ENCODE measurements around the gene MACC1. TPM values are rescaled to one million over a fixed set of nuclear protein-coding genes. Genes with fewer than 3 reads are reported as not detected.

MACC1 gene
- total and polyA plus RNA-seq, 4 donors = 0.02 to 1.0 (median 0.50) TPM

DNA sequence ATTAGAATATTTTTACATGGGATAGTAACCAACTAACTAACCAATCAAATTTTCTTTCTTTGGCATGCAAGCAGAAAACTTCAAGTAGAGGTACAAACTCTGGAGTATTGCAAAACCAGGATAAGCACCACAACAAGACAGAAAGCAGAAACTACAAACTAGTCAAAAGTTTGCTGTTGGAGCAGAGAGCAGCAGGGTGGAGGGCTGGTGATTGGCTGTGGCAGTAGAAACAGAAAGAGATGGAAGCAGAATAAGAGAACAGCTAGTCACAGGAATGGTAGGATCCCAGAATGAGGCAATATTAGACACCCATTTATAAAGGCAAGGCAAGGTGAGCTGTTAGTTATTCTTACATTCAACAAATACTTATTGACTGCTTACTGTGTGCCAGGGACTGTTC is 6.8 kb upstream of the MACC1 start (continued):
- TF ChIP-seq, protein P1, sequence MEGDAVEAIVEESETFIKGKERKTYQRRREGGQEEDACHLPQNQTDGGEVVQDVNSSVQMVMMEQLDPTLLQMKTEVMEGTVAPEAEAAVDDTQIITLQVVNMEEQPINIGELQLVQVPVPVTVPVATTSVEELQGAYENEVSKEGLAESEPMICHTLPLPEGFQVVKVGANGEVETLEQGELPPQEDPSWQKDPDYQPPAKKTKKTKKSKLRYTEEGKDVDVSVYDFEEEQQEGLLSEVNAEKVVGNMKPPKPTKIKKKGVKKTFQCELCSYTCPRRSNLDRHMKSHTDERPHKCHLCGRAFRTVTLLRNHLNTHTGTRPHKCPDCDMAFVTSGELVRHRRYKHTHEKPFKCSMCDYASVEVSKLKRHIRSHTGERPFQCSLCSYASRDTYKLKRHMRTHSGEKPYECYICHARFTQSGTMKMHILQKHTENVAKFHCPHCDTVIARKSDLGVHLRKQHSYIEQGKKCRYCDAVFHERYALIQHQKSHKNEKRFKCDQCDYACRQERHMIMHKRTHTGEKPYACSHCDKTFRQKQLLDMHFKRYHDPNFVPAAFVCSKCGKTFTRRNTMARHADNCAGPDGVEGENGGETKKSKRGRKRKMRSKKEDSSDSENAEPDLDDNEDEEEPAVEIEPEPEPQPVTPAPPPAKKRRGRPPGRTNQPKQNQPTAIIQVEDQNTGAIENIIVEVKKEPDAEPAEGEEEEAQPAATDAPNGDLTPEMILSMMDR (IDR thresholded peaks at IDR 0.05; ENCODE audit: low read depth, low read length, missing input control) = no peak

DNA sequence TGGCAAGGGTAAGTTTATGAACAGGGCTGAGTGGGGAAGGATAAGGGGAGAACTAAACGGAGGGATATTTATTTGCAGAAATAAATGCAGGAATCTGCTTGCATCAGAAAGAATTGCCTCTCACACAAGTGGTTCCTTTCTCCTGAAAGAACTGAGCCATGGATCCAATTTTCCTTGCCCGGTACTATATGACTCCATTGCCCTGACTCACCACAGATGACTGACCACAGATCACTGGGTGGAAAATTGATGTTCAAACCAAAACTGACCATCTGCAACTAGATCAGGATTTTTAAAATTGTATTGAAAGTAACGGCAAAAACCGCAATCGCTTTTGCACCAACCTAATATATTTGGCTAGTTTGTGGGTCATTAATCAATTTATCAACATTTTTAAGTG is 6.2 kb upstream of the MACC1 start:
- Histone ChIP-seq H3K27me3 (ENCODE audit: control insufficient read depth in 4 of 4, insufficient read depth in 4 of 4, low read length in 3 of 4) (no peaks in the 10 kb centered on the region), H3K9me3 (ENCODE audit: control insufficient read depth in 4 of 4, low read length in 3 of 4) (no peaks in the 10 kb centered on the region), H3K4me3 (ENCODE audit: low read depth in 1 of 3, low read length in 3 of 3) (no peak overlapping the region), H3K4me1 (ENCODE audit: control insufficient read depth in 4 of 4, insufficient read depth in 4 of 4, low read length in 3 of 4) (peaks cover 0 to 3% (median under 1%) of the 10 kb centered on the region in 4 donors), H3K9ac (ENCODE audit: low read depth in 1 of 2, low read length in 2 of 2) (no peak overlapping the region), H3K27ac (ENCODE audit: low read depth in 1 of 2, low read length in 2 of 2) (no peak overlapping the region), H3K36me3 (ENCODE audit: control insufficient read depth in 4 of 4, insufficient read depth in 3 of 4, low read depth in 1 of 4, low read length in 3 of 4) (no peaks in the 10 kb centered on the region)
- 91% methylated on average over 5 of the region's 5 CpGs for WGBS
- TF ChIP-seq YY1 (IDR thresholded peaks at IDR 0.05) (no peak), HNF4A (conservative IDR thresholded peaks at IDR 0.05) (no peak), ATF3 (IDR thresholded peaks at IDR 0.05) (no peak), MAX (IDR thresholded peaks at IDR 0.05) (no peak), JUND (IDR thresholded peaks at IDR 0.05) (no peak), RAD21 (IDR thresholded peaks at IDR 0.05) (no peak), GABPA (IDR thresholded peaks at IDR 0.05 in 1 of 2, conservative IDR thresholded peaks at IDR 0.05 in 1 of 2) (no peak), NR2F2 (IDR thresholded peaks at IDR 0.05) (no peak), HNF4G (IDR thresholded peaks at IDR 0.05) (no peak), EGR1 (IDR thresholded peaks at IDR 0.05; ENCODE audit: low read depth in 2 of 2) (no peak), TAF1 (conservative IDR thresholded peaks at IDR 0.05) (no peak), RXRA (IDR thresholded peaks at IDR 0.05) (no peak), SP1 (IDR thresholded peaks at IDR 0.05) (no peak), FOXA1 (IDR thresholded peaks at IDR 0.05) (no peak), REST (IDR thresholded peaks at IDR 0.05) (no peak)
- TF ChIP-seq, protein P2, sequence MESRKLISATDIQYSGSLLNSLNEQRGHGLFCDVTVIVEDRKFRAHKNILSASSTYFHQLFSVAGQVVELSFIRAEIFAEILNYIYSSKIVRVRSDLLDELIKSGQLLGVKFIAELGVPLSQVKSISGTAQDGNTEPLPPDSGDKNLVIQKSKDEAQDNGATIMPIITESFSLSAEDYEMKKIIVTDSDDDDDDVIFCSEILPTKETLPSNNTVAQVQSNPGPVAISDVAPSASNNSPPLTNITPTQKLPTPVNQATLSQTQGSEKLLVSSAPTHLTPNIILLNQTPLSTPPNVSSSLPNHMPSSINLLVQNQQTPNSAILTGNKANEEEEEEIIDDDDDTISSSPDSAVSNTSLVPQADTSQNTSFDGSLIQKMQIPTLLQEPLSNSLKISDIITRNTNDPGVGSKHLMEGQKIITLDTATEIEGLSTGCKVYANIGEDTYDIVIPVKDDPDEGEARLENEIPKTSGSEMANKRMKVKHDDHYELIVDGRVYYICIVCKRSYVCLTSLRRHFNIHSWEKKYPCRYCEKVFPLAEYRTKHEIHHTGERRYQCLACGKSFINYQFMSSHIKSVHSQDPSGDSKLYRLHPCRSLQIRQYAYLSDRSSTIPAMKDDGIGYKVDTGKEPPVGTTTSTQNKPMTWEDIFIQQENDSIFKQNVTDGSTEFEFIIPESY (IDR thresholded peaks at IDR 0.05) = no peak
- TF ChIP-seq, protein P1 (IDR thresholded peaks at IDR 0.05; ENCODE audit: low read depth, low read length, missing input control) = no peak
- DNase-seq (ENCODE audit: low spot score) = no peak

All from liver (tissue), 9 donors.